ENCODE results near the gene MTX1.
A peak's percentile ranks its signal among the peaks of the same experiment; 100 is the strongest.

MTX1 gene

DNA sequence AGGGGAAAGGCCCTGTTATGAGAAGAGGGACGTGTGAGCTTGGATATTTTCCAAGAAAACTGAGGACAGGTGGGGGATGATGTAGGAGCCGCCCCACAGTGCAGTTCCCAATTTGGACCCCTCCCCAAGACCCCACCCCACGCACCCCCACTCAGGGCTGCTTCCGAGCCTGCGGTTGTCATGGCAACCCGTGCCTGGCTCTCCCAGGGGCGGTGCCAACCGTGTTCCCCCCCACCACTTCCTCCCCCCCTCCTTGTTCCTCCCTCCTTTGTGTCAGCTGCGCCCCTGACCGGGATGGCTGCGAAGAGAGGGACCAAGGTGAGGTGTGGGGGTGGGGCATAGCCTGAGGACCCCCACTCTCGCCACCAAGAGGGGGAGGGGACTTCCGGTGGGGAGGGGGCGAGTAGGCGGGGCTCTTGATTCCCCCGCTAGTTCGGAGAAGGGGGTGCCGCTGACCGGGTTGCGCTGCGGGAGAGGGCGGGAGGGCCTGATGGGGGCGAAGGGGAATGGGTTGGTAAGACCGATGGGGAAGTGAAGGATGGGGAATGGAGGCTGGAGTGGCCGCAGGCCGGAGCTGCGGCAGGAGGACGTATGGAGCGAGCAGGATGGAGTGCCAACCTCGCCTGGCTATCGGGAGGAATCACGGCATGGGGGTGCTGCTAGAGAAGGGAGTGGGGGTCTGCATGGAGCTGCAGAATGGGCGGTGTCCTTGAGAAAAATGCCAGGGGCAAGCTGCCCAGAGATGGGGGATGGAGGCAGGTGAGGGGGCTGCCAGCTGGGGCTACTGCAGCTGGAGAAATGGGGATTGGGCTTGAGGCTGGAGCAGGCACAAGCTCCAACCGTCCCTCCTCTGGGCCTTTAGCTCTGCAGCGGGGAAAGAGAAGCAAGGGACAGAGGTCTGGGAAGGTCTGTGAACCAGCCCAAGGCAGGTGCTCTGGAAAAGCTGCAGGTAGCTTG, 33.9 kb upstream of the MTX1 start:
- no peak for DNase-seq

- DNase-seq: no peak
These were observed 33.1 kb upstream of the MTX1 start for GRCh38 chr1:155175281-155175926.

DNA sequence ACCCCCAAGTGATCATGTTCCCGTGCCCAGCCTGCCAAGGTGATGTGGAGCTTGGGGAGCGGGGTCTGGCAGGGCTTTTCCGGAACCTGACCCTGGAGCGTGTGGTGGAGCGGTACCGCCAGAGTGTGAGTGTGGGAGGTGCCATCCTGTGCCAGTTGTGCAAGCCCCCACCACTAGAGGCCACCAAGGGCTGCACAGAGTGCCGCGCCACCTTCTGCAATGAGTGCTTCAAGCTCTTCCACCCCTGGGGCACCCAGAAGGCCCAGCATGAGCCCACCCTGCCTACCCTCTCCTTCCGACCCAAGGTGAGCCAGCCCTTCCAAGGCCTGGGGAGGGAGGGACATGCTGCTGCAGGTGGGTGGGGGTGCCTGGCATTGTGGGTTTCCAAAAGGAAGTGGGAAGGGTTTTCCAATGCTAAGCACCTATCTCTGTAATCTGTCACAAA, 32.5 kb upstream of the MTX1 start:
- no peak for DNase-seq

- peak; percentile 79 for DNase-seq
These were observed 31.9 kb upstream of the MTX1 start for GRCh38 chr1:155176544-155177071.

DNA sequence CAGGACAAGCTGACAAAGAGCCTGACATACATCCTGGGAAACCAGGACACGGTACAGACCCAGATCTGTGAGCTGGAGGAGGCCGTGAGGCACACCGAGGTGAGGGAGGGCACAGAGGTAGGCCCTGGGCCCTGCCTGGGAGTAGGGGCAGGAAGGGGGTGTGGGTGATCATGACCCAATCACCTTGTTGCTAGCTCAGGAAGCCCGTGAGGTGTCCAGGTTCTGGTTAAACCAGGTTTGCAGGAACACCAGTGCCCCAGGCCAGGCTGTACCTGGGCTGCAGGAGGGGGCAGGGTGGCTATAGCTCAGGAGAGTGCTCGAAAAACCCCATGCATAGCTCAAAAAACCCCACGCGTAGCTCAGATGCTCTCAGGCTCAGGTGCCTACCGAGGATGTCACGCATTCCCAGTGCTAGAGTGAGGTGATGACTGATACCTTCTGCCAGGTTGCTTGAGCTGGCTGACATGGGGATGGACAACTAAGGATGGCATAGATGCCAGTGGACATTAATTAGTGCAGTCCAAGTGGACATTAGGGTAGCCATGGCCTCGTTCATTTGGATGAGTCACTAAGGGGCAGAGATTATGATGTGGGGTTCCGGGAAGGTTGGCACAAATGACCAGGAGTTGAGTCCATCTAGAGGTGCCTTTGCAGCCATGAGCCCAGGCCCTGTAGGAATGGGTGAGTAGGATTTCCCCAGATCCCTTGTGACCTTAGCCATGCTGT, 31.1 kb upstream of the MTX1 start:
- no peak for DNase-seq

- DNase-seq: no peak
These were observed 30.6 kb upstream of the MTX1 start for GRCh38 chr1:155177918-155178281.

DNA sequence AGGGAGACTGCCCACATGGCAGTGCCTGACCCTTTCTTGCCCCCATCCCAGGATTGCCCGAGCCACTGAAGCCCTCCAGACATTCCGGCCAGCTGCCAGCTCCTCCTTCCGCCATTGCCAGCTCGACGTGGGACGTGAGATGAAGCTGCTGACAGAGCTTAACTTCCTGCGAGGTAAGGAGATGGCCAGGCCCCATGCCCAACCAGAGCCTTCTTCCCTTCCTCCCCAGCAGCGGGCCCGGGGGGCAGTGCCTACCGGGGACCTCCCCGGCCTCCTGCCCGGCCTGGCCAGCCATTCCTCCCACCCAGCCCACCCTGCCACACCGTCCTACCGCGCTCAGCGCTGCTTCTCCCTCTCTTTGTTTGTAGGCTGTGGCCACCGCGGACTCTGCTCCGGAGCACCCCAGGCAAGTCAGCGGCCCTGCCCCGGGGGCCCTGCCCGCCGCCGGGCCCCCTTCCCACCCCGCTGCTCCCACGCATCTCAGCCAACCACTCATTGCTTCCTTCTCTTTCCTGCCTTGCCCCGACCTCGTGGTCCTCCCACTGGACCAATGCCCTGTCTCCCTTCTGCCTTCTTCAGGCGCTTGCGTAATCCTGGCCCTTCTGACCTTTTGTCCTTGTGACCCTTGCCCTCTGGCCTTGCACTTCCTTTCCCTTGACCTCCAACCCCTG, 29.9 kb upstream of the MTX1 start:
- no peak for DNase-seq

DNA sequence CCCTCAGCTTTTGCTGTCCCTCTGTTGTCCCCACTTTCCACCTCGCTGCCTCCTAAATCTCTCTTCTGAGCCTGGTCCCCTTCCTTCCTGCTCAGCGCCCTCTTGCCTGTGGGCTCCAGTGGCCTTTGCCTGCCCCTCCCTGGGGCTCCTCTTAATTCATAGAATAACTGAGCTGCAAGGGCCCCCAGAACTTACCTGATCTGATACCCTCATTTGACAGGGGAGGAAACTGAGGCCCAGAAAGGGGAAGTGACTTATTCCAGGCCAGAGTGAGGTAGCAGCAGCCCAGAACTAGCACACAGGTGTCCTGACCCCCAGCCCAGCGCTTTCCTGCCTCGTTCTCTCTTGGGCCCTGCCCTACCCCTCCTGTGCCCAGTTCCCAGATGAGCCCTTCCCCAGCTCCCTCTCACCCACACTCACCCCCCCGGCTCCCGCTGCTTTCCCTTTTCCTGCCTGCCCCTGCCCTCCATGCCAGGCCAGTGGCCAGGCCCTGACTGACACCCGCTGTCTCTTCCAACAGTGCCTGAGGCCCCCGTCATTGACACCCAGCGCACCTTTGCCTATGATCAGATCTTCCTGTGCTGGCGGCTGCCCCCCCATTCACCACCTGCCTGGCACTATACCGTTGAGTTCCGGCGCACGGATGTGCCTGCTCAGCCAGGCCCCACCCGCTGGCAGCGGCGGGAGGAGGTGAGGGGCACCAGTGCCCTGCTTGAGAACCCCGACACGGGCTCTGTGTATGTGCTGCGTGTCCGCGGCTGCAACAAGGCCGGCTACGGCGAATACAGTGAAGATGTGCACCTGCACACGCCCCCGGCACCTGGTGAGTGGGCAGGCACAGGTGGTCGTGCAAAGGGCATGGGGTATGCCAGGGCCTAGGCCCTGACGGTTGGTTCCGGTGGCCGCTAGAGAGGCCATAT, 29.1 kb upstream of the MTX1 start:
- DNase-seq: no peak

DNA sequence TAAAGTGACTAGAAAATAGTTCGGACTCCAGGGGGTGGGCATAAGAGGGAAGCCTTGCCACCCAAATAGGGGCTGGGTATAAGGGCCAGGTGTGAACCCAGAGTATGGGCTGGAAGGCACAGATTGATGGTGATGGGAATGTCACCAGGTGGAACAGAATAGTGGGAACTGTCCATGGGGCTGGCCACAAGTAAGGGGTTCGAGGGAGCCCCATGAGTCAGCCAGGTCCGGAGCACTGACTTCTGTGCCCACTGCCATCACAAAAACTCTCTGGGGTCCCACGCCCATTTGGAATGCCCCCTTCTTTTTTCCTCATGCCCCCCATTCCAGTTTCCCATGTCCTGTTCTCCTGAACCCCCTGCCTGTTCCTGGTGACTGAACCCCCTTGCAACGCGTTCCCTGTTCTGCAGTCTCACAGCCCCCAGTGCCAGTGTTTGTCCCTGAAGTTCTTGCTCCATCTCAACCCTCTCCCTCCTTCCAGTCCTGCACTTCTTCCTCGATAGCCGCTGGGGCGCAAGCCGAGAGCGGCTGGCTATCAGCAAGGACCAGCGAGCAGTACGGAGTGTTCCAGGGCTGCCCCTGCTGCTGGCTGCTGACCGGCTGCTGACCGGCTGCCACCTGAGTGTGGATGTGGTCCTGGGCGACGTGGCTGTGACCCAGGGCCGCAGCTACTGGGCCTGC, 27.0 kb upstream of the MTX1 start:
- no peak for DNase-seq

DNA sequence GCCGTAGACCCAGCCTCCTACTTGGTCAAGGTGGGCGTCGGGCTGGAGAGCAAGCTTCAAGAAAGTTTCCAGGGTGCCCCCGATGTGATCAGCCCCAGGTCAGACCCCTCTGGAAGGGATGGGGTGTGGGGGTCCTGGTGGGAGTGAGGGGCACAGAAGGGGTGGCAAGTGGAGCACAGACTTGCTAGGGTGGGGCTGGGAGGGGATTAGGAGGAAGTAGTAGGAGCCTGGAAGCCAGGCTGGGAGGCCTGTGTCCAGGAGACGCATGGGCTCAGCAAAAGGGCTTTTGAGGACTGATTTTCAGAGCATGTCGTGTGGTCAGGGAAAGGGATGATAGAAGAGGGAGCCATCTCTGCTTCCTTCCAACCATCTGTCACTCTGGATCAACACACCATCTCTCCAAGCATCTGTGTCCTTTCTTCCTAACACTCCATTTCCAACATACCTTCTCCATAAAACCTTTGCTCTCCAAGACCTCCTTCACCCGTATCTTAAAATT, 26.4 kb upstream of the MTX1 start:
- no peak for DNase-seq

DNA sequence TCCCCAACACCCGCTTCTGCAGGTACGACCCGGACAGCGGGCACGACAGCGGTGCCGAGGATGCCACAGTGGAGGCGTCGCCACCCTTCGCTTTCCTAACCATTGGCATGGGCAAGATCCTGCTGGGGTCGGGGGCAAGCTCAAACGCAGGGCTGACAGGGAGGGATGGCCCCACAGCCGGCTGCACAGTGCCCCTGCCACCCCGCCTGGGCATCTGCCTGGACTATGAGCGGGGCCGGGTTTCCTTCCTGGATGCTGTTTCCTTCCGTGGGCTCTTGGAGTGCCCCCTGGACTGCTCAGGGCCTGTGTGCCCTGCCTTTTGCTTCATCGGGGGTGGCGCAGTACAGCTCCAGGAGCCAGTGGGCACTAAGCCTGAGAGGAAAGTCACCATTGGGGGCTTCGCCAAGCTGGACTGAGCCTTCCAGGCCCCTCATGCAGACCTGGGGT, 24.7 kb upstream of the MTX1 start:
- no peak for DNase-seq

GRCh38 chr1:155184351-155184811, 24.1 kb upstream of the MTX1 start:
- no peak for DNase-seq

GRCh38 chr1:155184835-155185782, 23.4 kb upstream of the MTX1 start:
- no peak for DNase-seq

DNA sequence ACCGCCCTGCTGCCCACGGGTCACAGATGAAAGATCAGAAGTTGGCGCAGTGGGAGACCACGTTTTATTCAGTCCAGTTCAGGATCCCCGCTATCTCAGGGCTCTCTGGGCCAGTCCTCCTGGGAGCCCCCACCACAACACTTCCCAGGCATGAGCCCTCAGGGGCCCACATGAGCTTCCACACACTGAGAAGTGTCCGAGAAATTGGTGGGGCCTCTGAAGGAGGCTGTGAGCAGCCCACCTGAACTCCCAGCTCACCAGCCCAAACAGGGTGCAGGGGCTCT, 22.8 kb upstream of the MTX1 start:
- DNase-seq: no peak

DNA sequence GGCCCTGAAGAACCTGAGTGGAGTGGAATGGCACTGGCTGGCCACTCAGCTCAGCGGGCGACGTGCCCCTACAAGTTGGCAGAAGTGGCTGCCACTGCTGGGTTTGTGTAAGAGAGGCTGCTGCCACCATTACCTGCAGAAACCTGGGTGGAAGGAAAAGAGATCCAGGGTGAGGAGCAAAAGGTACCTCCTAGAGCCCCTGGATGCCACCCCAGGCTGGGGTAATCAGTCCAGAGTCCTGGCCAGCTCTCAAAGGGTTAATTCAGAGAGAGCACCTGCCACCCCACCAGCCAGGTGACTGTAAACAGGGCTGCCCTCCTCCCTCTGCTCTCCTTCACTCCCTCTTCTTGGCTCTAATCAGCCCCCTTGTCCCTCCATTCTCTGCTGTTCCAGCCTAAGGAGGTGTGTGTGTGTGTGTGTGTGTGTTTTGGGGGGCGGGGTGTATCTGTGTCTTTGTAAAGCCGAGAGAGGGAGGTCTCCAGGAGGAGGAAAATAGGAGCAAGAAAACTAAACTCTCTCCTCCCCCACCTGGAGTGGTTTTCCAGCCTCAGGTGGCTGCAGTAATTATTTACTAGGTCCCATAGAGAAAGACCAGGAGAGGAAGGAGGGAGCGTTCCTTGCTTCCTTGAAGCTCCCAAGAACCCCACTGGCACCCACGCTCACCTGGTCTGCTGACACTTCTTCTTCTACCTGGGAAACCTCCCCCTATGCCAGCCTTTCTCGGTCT, 22.3 kb upstream of the MTX1 start:
- DNase-seq: no peak

GRCh38 chr1:155186794-155187455, 21.6 kb upstream of the MTX1 start:
- DNase-seq: no peak

DNA sequence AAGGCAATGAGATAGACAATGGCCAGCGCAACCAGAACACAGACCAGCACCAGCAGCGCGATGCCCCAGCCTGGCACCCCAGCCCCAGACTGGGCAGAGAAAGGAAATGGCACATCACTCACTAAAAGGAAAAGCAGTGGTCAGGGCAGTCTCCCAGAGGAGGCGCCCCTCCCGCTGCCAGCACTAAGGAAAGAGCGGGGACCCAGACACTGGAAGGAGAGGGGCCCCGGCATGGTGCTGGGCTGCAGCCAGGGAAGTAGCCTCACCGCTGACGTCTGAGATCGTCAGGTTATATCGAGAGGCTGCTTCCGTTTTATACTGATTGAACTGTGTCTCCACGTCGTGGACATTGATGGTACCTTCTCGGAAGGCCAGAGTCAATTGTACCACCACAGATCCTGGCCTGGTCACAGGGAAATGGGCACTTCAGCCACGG, 21.0 kb upstream of the MTX1 start:
- no peak for DNase-seq

- no peak for DNase-seq
These were observed 20.2 kb upstream of the MTX1 start for GRCh38 chr1:155188268-155188667.
